Ovary (tissue), 9 donors: ENCODE data around the gene PRPSAP1. TPM values are rescaled to one million over a fixed set of nuclear protein-coding genes. Genes with fewer than 3 reads are reported as not detected.

Experiments used
- DNase-seq, 5 donors: peaks; one replicate each; pipeline ENCODE4 v3.0.0-alpha.2; 2019 to 2020
- H3K27ac ChIP-seq, 2 donors: fragments of 200-600 bp; one replicate each; pipeline versions ENCODE4 v1.5.1 to v1.8.0; 2019 to 2022
- H3K27me3 ChIP-seq: fragments of 200-600 bp; one replicate; pipeline ENCODE4 v1.8.0; 2022
- H3K36me3 ChIP-seq: fragments of 200-600 bp; sonication (generic); one replicate; pipeline ENCODE4 v1.5.1; 2019
- H3K4me1 ChIP-seq: one replicate; pipeline ENCODE4 v1.8.1; 2013; ENCODE audit warnings: mild to moderate bottlenecking, moderate library complexity; ENCODE audit not compliant: insufficient read depth
- H3K4me3 ChIP-seq: fragments of 200-600 bp; sonication (generic); one replicate; pipeline ENCODE4 v1.5.1; 2017
- H3K9me3 ChIP-seq, 2 donors: fragments of 200-600 bp in 1 of 2; sonication (generic) in 1 of 2; one replicate each; pipeline versions ENCODE4 v1.5.1 to v1.8.1; 2013 to 2019; ENCODE audit warnings: mild to moderate bottlenecking in 1 of 2, moderate library complexity in 1 of 2
- EP300 ChIP-seq: sonication (generic); formaldehyde crosslinking; IDR thresholded peaks from one replicate; pipeline ENCODE4 v1.6.1; 2017; ENCODE audit warnings: antibody characterized with exemption
- POLR2A ChIP-seq: fragments of 450-650 bp; IDR thresholded peaks from one replicate; pipeline ENCODE4 v1.6.1; 2017; ENCODE audit warnings: antibody characterized with exemption, mild to moderate bottlenecking, moderate library complexity
- WGBS, 3 donors: extraction: QIAGEN DNeasy Blood & Tissue Kit in 1 of 3; methylation state at CpG; one replicate each; pipeline versions ENCODE4 v1.1.5 to v1.1.7; 2013 to 2017; 5-methylcytosine and 5-hydroxymethylcytosine counted together
- intact Hi-C, 4 donors: fragments of 100-400 bp; cut with DNase I; formaldehyde crosslinking; loops; one replicate each; pipeline versions ENCODE4 v1.11.0 to v1.15.1; 2022 to 2023
- polyA plus RNA-seq, 2 donors: library from polyadenylated mRNA; stranded (reverse); fragments of 200-250 nt in 1 of 2; fragments of 350-450 nt in 1 of 2; fragmentation: Illumina TruSeq in 1 of 2; extraction: RNeasy Lipid Tissue Mini Kit (QIAGEN cat#74804) in 1 of 2; gene quantifications; one replicate each; pipeline ENCODE4 v1.2.3, GENCODE V29; 2013 to 2014
- total RNA-seq, 7 donors: library from RNA; depleted of rRNA in 2 of 7; stranded (reverse); fragments of >200 nt in 2 of 7; fragmentation: NEBNext Ultra II Directional in 3 of 7; extraction: Animal tissue kit (Norgen Biotek cat#: 25700) in 3 of 7; gene quantifications; one replicate each; pipeline versions ENCODE4 v1.1.0 to v1.2.4, GENCODE V29; 2016 to 2023
- TF ChIP-seq, protein P1 (sequence below), 3 donors: fragments of 450-650 bp in 2 of 3; fragments of 200-600 bp in 1 of 3; IDR thresholded peaks; one replicate each; pipeline versions ENCODE4 v1.5.1 to v1.8.0; 2016 to 2022; ENCODE audit warnings: antibody characterized with exemption in 3 of 3, mild to moderate bottlenecking in 1 of 3
- donor health status: DM: no; HTN: no; CAD: no; lungs with moderate emphysema.
- donor health status: DM: no; HTN: no; CAD: no.
- donor health status: Bipolar disorder and iron deficiency.
- donor health status: DM: yes; HTN: yes; CAD: no.
- donor health status: DM: no; HTN: no; CAD: no.
- donor health status: DM: yes; HTN: yes; CAD: no.

Gene PRPSAP1
- total and polyA plus RNA-seq, 9 donors = 26.1 to 57.9 (median 44.5) TPM

DNA sequence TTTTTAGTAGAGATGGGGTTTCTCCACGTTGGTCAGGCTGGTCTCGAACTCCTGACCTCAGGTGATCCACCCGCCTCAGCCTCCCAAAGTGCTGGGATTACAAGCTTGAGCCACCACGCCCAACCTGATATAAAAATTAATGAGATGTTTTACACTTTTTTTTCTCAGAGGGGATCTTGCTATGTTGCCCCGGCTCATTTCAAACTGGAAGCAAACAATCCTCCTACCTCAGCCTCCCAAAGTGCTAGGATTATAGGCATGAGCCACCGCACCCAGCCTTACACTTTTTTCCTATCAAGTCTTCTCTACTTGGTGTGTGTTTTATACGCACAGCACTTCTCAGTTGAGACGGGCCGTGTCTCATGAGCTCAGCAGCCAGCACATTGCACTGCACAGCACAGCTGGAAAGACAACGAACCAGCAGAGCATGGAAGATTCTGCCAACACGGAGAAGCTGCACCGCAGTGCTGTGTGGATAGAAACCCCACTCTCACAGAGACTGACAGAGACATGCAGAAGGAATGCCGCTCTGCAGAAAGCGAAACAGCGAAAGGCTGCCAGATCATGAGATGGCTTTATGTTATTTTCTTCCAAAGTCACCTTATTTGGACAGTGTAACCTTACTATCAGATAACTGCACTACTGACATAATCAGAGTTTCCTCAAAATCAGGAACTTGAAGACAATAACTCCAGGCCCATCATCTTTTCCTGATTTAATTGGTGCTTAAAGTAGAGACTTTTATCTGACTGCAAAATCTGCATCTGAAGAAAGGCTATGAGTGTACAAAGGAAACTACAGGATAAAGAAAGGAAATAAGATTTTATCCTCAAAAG lies 39.1 kb downstream of the PRPSAP1 start:
- intact Hi-C loops = no loop called here
- WGBS, 3 donors = 85 to 91% (median 88%) methylated on average over 15 of the region's 15 CpGs
- TF ChIP-seq, protein P1, sequence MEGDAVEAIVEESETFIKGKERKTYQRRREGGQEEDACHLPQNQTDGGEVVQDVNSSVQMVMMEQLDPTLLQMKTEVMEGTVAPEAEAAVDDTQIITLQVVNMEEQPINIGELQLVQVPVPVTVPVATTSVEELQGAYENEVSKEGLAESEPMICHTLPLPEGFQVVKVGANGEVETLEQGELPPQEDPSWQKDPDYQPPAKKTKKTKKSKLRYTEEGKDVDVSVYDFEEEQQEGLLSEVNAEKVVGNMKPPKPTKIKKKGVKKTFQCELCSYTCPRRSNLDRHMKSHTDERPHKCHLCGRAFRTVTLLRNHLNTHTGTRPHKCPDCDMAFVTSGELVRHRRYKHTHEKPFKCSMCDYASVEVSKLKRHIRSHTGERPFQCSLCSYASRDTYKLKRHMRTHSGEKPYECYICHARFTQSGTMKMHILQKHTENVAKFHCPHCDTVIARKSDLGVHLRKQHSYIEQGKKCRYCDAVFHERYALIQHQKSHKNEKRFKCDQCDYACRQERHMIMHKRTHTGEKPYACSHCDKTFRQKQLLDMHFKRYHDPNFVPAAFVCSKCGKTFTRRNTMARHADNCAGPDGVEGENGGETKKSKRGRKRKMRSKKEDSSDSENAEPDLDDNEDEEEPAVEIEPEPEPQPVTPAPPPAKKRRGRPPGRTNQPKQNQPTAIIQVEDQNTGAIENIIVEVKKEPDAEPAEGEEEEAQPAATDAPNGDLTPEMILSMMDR (IDR thresholded peaks at IDR 0.05) = no peak
- no peaks in the 10 kb centered on the region for H3K36me3 ChIP-seq
- H3K27ac ChIP-seq = no peak overlapping the region
- H3K9me3 ChIP-seq = no peaks in the 10 kb centered on the region
- DNase-seq = peak in 1 of 5 donors; percentile 20
- no peak overlapping the region for H3K4me3 ChIP-seq
- no peaks in the 10 kb centered on the region for H3K4me1 ChIP-seq
- H3K27me3 ChIP-seq = no peaks in the 10 kb centered on the region

DNA sequence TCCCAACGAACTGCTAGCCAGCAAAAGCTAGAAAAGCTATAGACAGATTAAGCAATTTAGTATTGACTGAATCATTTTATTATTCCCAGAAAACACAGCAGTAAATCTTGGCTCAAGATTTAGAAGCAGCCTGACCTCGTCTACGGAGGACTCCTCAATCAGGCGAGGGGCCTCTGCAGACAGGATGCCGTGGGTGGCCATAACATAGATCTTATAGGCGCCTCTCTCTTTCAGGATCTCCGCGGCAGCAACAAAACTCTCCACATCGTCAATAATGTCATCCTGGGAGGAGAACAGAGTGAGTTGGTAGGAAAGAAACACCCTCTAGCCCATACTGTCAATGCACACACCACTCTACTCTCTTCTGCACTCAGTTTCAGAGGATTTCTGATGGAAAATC lies 41.0 kb downstream of the PRPSAP1 start:
- TF ChIP-seq, protein P1 (IDR thresholded peaks at IDR 0.05) = no peak
- TF ChIP-seq EP300 = no peak
- no peak for TF ChIP-seq POLR2A
- 66 to 70% (median 70%) methylated on average over 9 of the region's 9 CpGs for WGBS, 3 donors
- H3K4me3 ChIP-seq = no peak overlapping the region
- DNase-seq = no peak
- H3K27ac ChIP-seq = no peak overlapping the region
- no peaks in the 10 kb centered on the region for H3K9me3 ChIP-seq
- no peaks in the 10 kb centered on the region for H3K27me3 ChIP-seq
- H3K4me1 ChIP-seq = no peaks in the 10 kb centered on the region
- intact Hi-C loops = no loop called here
- H3K36me3 ChIP-seq = no peaks in the 10 kb centered on the region

DNA sequence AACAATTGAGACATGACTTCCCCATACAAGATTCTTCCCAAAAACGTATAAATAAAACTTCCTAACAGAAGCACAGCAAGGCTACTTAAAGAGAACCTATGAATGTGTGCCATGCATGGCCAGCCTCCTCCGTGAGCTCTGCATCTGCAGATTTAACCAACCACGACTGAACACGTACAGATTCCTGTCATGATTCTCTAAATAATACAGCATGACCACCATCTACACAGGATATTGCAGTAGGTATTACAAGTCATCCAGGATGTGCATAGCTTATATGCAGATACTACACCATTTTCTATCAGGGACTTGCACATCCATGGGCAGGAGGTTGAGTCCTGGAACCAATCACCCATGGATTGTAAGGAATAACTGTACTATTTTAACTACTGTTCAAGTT lies 44.3 kb downstream of the PRPSAP1 start:
- TF ChIP-seq EP300 = no peak
- TF ChIP-seq, protein P1 (IDR thresholded peaks at IDR 0.05) = no peak
- TF ChIP-seq POLR2A = no peak
- intact Hi-C loops = loop anchor here in 2 of 4 donors (5.0 to 10.0 kb wide), 2 partner anchors 88 to 195 kb away; partner anchors contain the start of gene RHBDF2 (in 1 of the 2)
- no peaks in the 10 kb centered on the region for H3K27me3 ChIP-seq
- H3K4me1 ChIP-seq = no peaks in the 10 kb centered on the region
- no peaks in the 10 kb centered on the region for H3K36me3 ChIP-seq
- H3K9me3 ChIP-seq = no peaks in the 10 kb centered on the region
- H3K27ac ChIP-seq = no peak overlapping the region
- no peak overlapping the region for H3K4me3 ChIP-seq
- WGBS, 3 donors = 85 to 89% (median 89%) methylated on average over 4 of the region's 4 CpGs
- DNase-seq = no peak

DNA sequence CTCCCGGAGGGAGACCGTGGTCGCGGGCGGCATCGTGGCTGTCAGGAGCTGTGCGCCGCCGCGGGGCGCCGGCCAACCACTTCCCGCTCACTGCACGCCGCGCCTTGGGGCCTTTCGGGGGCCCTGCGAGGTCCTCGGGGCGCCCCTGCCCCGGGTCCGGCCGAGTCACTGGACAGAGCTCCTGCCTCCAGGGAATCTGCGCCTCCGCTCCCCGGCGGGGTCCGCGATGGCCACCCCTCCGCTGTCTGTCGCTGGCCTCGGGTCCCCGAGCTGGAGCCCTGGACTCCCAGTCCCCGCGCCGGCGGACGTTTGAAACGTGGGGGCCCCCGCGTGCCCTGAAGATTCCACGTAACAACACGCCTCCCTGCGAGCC lies 45.8 kb downstream of the PRPSAP1 start, which contains the start of gene QRICH2:
Gene QRICH2, minus strand, starts transcription at position 311 of the 373 bp plus-strand sequence. Its CDS starts 278 bp downstream, at position 33.
- TF ChIP-seq, protein P1 (IDR thresholded peaks at IDR 0.05) = no peak
- no peak for TF ChIP-seq EP300
- no peak for TF ChIP-seq POLR2A
- DNase-seq = peak in 1 of 5 donors; percentile 29
- Histone ChIP-seq H3K36me3 (no peaks in the 10 kb centered on the region), H3K27me3 (no peaks in the 10 kb centered on the region), H3K9me3 (no peaks in the 10 kb centered on the region), H3K4me3 (no peak within 1 kb of the TSS), H3K4me1 (no peaks in the 10 kb centered on the region), H3K27ac (no peak within 1 kb of the TSS)
- WGBS, 3 donors = 95 to 96% (median 95%) methylated on average over 44 of the region's 44 CpGs
- intact Hi-C loops = loop anchor here in 3 of 4 donors (2.0 to 10.0 kb wide), 3 partner anchors 85 to 197 kb away; partner anchors contain the start of gene RHBDF2 (in 1 of the 3)
